Natural killer cell (primary cell): Measurements from ENCODE around the gene ENAH. TPM values are rescaled to one million over a fixed set of nuclear protein-coding genes. Genes with fewer than 3 reads are reported as not detected.

ENCODE experiments used
- ATAC-seq, 3 donors: fragments of 150-1000 bp in 2 of 3; fragments of 200-7000 bp in 1 of 3; cut with Tn5 transposase; 1 replicate in 1 of 3; 2 replicates in 2 of 3; pipeline ENCODE4 v1.10.0; 2021; ENCODE audit warnings: mild to moderate bottlenecking in 2 of 3, moderate library complexity in 2 of 3
- DNase-seq, 2 donors: peaks; one replicate each; pipeline versions ENCODE4 v3.0.0 to v3.0.0-alpha.2; 2013 to 2021; ENCODE audit warnings: mixed read lengths in 1 of 2
- H3K27ac ChIP-seq: one replicate; pipeline ENCODE4 v1.5.1; 2013; ENCODE audit warnings: mild to moderate bottlenecking, low read length
- H3K27me3 ChIP-seq: one replicate; pipeline ENCODE4 v1.6.1; 2013; ENCODE audit warnings: low read length; ENCODE audit not compliant: control insufficient read depth, insufficient read depth
- H3K36me3 ChIP-seq: one replicate; pipeline ENCODE4 v1.6.1; 2013; ENCODE audit warnings: low read length; ENCODE audit not compliant: control insufficient read depth, insufficient read depth
- H3K4me1 ChIP-seq: one replicate; pipeline ENCODE4 v1.6.1; 2013; ENCODE audit warnings: low read length; ENCODE audit not compliant: control insufficient read depth, insufficient read depth
- H3K4me3 ChIP-seq: one replicate; pipeline ENCODE4 v1.5.1; 2013; ENCODE audit warnings: low read length
- H3K9me3 ChIP-seq: one replicate; pipeline ENCODE4 v1.6.1; 2013; ENCODE audit warnings: low read length; ENCODE audit not compliant: control insufficient read depth, insufficient read depth
- H3K27ac Mint-ChIP-seq, 2 donors: one replicate each; pipeline ENCODE4 v1.8.0; 2022; ENCODE audit warnings: mild to moderate bottlenecking in 2 of 2, mixed read lengths in 2 of 2, moderate library complexity in 1 of 2
- H3K27me3 Mint-ChIP-seq, 2 donors: one replicate each; pipeline ENCODE4 v1.8.0; 2022; ENCODE audit warnings: low read depth in 2 of 2, mixed read lengths in 2 of 2
- H3K36me3 Mint-ChIP-seq: one replicate; pipeline ENCODE4 v1.8.0; 2022; ENCODE audit warnings: mixed read lengths
- H3K4me1 Mint-ChIP-seq, 2 donors: one replicate each; pipeline ENCODE4 v1.8.0; 2022; ENCODE audit warnings: mixed read lengths in 2 of 2
- H3K4me3 Mint-ChIP-seq: one replicate; pipeline ENCODE4 v1.8.0; 2022; ENCODE audit warnings: mild to moderate bottlenecking, moderate library complexity, mixed read lengths
- H3K9me3 Mint-ChIP-seq, 2 donors: one replicate each; pipeline ENCODE4 v1.8.0; 2022; ENCODE audit warnings: mixed read lengths in 2 of 2
- CTCF ChIP-seq: fragments of 200-600 bp; IDR thresholded peaks from one replicate; pipeline ENCODE4 v1.8.0; 2022; ENCODE audit warnings: antibody characterized with exemption
- WGBS: methylation state at CpG from one replicate; pipeline ENCODE4 v1.1.7; 2013; ENCODE audit warnings: missing lambda C conversion rate; ENCODE audit not compliant: insufficient coverage; 5-methylcytosine and 5-hydroxymethylcytosine counted together
- intact Hi-C: fragments of 100-400 bp; cut with micrococcal nuclease; formaldehyde crosslinking; loops from one replicate; pipeline ENCODE4 v1.14.2; 2022
- total RNA-seq, 4 donors: library from RNA; stranded (reverse); fragments of 120-200 nt in 1 of 4; gene quantifications; one replicate each; pipeline versions ENCODE4 v1.2.3 to v1.2.4, GENCODE V29; 2013 to 2022

Gene ENAH
- total RNA-seq, 3 donors from 2014 or later (not counting 1 experiment from before 2014, with no cell fraction given): not detected

GRCh38 chr1:225592362-225593025, 60.4 kb downstream of the ENAH start:
- Mint-ChIP-seq H3K4me3 (no peak overlapping the region), H3K9me3 (no peaks in the 10 kb centered on the region), H3K36me3 (no peaks in the 10 kb centered on the region), H3K4me1 (no peaks in the 10 kb centered on the region), H3K27ac (no peak overlapping the region), H3K27me3 (peaks cover 8 to 35% of the 10 kb centered on the region in 2 donors)
- H3K4me3 ChIP-seq: no peak overlapping the region
- no peak for DNase-seq
- no peaks in the 10 kb centered on the region for H3K9me3 ChIP-seq
- WGBS: 69% methylated on average over 1 of the region's 3 CpGs
- H3K27me3 ChIP-seq: no peaks in the 10 kb centered on the region
- intact Hi-C loops: no loop called here
- H3K4me1 ChIP-seq: no peaks in the 10 kb centered on the region
- ATAC-seq: no peak
- no peak for TF ChIP-seq CTCF
- H3K27ac ChIP-seq: no peak overlapping the region
- no peaks in the 10 kb centered on the region for H3K36me3 ChIP-seq

GRCh38 chr1:225587310-225587709, 65.6 kb downstream of the ENAH start:
- H3K4me1 ChIP-seq: no peaks in the 10 kb centered on the region
- no peaks in the 10 kb centered on the region for H3K9me3 Mint-ChIP-seq
- TF ChIP-seq CTCF: no peak
- no CpG with 5 or more reads among the region's 1 CpG for WGBS
- no peaks in the 10 kb centered on the region for H3K27me3 ChIP-seq
- H3K4me3 ChIP-seq: no peak overlapping the region
- H3K4me3 Mint-ChIP-seq: no peak overlapping the region
- ATAC-seq (no peak), DNase-seq (no peak)
- no peaks in the 10 kb centered on the region for H3K9me3 ChIP-seq
- peaks cover 20 to 33% of the 10 kb centered on the region in 2 donors for H3K27me3 Mint-ChIP-seq
- H3K27ac ChIP-seq: no peak overlapping the region
- H3K36me3 Mint-ChIP-seq: no peaks in the 10 kb centered on the region
- no peaks in the 10 kb centered on the region for H3K4me1 Mint-ChIP-seq
- intact Hi-C loops: no loop called here
- H3K27ac Mint-ChIP-seq: no peak overlapping the region
- no peaks in the 10 kb centered on the region for H3K36me3 ChIP-seq

- no peak for ATAC-seq
Measured at GRCh38 chr1:225581186-225581585, 71.7 kb downstream of the ENAH start.

More at GRCh38 chr1:225581186-225581585, 71.7 kb downstream of the ENAH start:
- no peaks in the 10 kb centered on the region for H3K36me3 Mint-ChIP-seq
- intact Hi-C loops: no loop called here
- no peak for TF ChIP-seq CTCF
- no peaks in the 10 kb centered on the region for H3K4me1 Mint-ChIP-seq
- H3K4me3 Mint-ChIP-seq: no peak overlapping the region
- H3K27ac Mint-ChIP-seq: no peak overlapping the region
- no peak overlapping the region for H3K27ac ChIP-seq
- no peak for DNase-seq
- no peak overlapping the region for H3K4me3 ChIP-seq
- H3K27me3 Mint-ChIP-seq: peaks cover 21 to 32% of the 10 kb centered on the region in 2 donors
- H3K4me1 ChIP-seq: no peaks in the 10 kb centered on the region
- no peaks in the 10 kb centered on the region for H3K9me3 Mint-ChIP-seq
- H3K9me3 ChIP-seq: no peaks in the 10 kb centered on the region
- H3K36me3 ChIP-seq: no peaks in the 10 kb centered on the region
- 69% methylated on average over 3 of the region's 3 CpGs for WGBS
- H3K27me3 ChIP-seq: no peaks in the 10 kb centered on the region
